ENCODE measurements around the gene RAB3GAP1. TPM values are rescaled to one million over a fixed set of nuclear protein-coding genes. Genes with fewer than 3 reads are reported as not detected.

The RAB3GAP1 gene
- polyA plus RNA-seq, 4 donors, result 15.1 to 42.9 (median 17.0) TPM

GRCh38 chr2:135179689-135180088, 127.6 kb downstream of the RAB3GAP1 start:
- Histone ChIP-seq H3K9me3 (ENCODE audit: control insufficient read depth in 2 of 2, insufficient read depth in 1 of 2, low read depth in 1 of 2, low read length in 1 of 2) (peaks cover 0 to 11% of the 10 kb centered on the region in 2 donors), H3K4me3 (ENCODE audit: low read depth in 1 of 3, low read length in 3 of 3) (no peak overlapping the region), H3K27ac (ENCODE audit: low read depth in 1 of 3, low read length in 2 of 3) (no peak overlapping the region), H3K36me3 (ENCODE audit: control insufficient read depth in 3 of 3, insufficient read depth in 2 of 3, low read depth in 1 of 3, low read length in 3 of 3) (peaks cover 0 to 16% (median 0%) of the 10 kb centered on the region in 3 donors), H3K27me3 (ENCODE audit: control insufficient read depth in 3 of 3, insufficient read depth in 3 of 3, low read length in 3 of 3) (no peaks in the 10 kb centered on the region), H3K4me1 (ENCODE audit: control insufficient read depth in 3 of 3, insufficient read depth in 2 of 3, low read depth in 1 of 3, low read length in 2 of 3) (no peaks in the 10 kb centered on the region)
- 86 to 95% (median 92%) methylated on average over 1 of the region's 1 CpG for WGBS, 3 donors
- FAIRE-seq (no peak), DNase-seq (no peak)

DNA sequence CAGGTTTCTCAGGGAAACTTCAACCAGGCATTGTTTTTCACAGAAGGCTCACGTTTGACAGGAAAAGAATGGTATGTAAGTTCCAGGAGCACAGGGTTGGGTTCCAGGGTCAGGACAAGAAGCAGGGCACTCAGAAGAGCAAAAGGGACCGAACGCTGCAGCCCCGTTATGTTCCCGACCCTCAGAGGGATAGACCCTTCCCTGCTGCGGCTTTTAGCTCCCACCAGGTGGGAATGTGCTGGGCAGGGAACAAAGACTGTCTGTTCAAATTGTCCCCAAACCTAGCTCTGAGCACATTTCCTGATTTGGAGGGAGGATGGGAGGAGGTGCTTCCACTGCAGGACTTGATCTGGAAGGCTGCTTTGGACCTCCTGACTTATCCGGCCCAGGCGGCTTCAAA, 130.1 kb downstream of the RAB3GAP1 start:
- no peak for FAIRE-seq
- Histone ChIP-seq H3K4me3 (ENCODE audit: low read depth in 1 of 3, low read length in 3 of 3) (no peak overlapping the region), H3K36me3 (ENCODE audit: control insufficient read depth in 3 of 3, insufficient read depth in 2 of 3, low read depth in 1 of 3, low read length in 3 of 3) (peaks cover 0 to 10% (median 2%) of the 10 kb centered on the region in 3 donors), H3K4me1 (ENCODE audit: control insufficient read depth in 3 of 3, insufficient read depth in 2 of 3, low read depth in 1 of 3, low read length in 2 of 3) (no peaks in the 10 kb centered on the region), H3K9me3 (ENCODE audit: control insufficient read depth in 2 of 2, insufficient read depth in 1 of 2, low read depth in 1 of 2, low read length in 1 of 2) (peaks cover 0 to 5% of the 10 kb centered on the region in 2 donors), H3K27ac (ENCODE audit: low read depth in 1 of 3, low read length in 2 of 3) (no peak overlapping the region), H3K27me3 (ENCODE audit: control insufficient read depth in 3 of 3, insufficient read depth in 3 of 3, low read length in 3 of 3) (no peaks in the 10 kb centered on the region)
- 79 to 90% (median 85%) methylated on average over 8 of the region's 8 CpGs for WGBS, 3 donors
- no peak for DNase-seq

- Histone ChIP-seq H3K27me3 (ENCODE audit: control insufficient read depth in 3 of 3, insufficient read depth in 3 of 3, low read length in 3 of 3) (no peaks in the 10 kb centered on the region), H3K36me3 (ENCODE audit: control insufficient read depth in 3 of 3, insufficient read depth in 2 of 3, low read depth in 1 of 3, low read length in 3 of 3) (peaks cover 0 to 10% (median 2%) of the 10 kb centered on the region in 3 donors), H3K4me1 (ENCODE audit: control insufficient read depth in 3 of 3, insufficient read depth in 2 of 3, low read depth in 1 of 3, low read length in 2 of 3) (no peaks in the 10 kb centered on the region), H3K4me3 (ENCODE audit: low read depth in 1 of 3, low read length in 3 of 3) (no peak overlapping the region), H3K9me3 (ENCODE audit: control insufficient read depth in 2 of 2, insufficient read depth in 1 of 2, low read depth in 1 of 2, low read length in 1 of 2) (peaks cover 0 to under 1% of the 10 kb centered on the region in 2 donors), H3K27ac (ENCODE audit: low read depth in 1 of 3, low read length in 2 of 3) (no peak overlapping the region)
- FAIRE-seq (no peak), DNase-seq (no peak)
- 77 to 89% (median 86%) methylated on average over 3 of the region's 3 CpGs for WGBS, 3 donors
Observed at GRCh38 chr2:135182601-135183000, 130.5 kb downstream of the RAB3GAP1 start.

- Histone ChIP-seq H3K27ac (ENCODE audit: low read depth in 1 of 3, low read length in 2 of 3) (no peak overlapping the region), H3K4me3 (ENCODE audit: low read depth in 1 of 3, low read length in 3 of 3) (no peak overlapping the region), H3K27me3 (ENCODE audit: control insufficient read depth in 3 of 3, insufficient read depth in 3 of 3, low read length in 3 of 3) (no peaks in the 10 kb centered on the region), H3K36me3 (ENCODE audit: control insufficient read depth in 3 of 3, insufficient read depth in 2 of 3, low read depth in 1 of 3, low read length in 3 of 3) (peaks cover 0 to 6% (median 2%) of the 10 kb centered on the region in 3 donors), H3K9me3 (ENCODE audit: control insufficient read depth in 2 of 2, insufficient read depth in 1 of 2, low read depth in 1 of 2, low read length in 1 of 2) (no peaks in the 10 kb centered on the region), H3K4me1 (ENCODE audit: control insufficient read depth in 3 of 3, insufficient read depth in 2 of 3, low read depth in 1 of 3, low read length in 2 of 3) (no peaks in the 10 kb centered on the region)
- FAIRE-seq (no peak), DNase-seq (no peak)
- WGBS, 3 donors, result 81 to 95% (median 87%) methylated on average over 1 of the region's 1 CpG
Observed at GRCh38 chr2:135183822-135184221, 131.7 kb downstream of the RAB3GAP1 start.

- WGBS, 3 donors, result 88 to 93% (median 91%) methylated on average over 5 of the region's 5 CpGs
- DNase-seq, result no peak
- Histone ChIP-seq H3K27ac (ENCODE audit: low read depth in 1 of 3, low read length in 2 of 3) (no peak overlapping the region), H3K9me3 (ENCODE audit: control insufficient read depth in 2 of 2, insufficient read depth in 1 of 2, low read depth in 1 of 2, low read length in 1 of 2) (peaks cover 0 to 10% of the 10 kb centered on the region in 2 donors), H3K27me3 (ENCODE audit: control insufficient read depth in 3 of 3, insufficient read depth in 3 of 3, low read length in 3 of 3) (no peaks in the 10 kb centered on the region), H3K4me1 (ENCODE audit: control insufficient read depth in 3 of 3, insufficient read depth in 2 of 3, low read depth in 1 of 3, low read length in 2 of 3) (no peaks in the 10 kb centered on the region), H3K4me3 (ENCODE audit: low read depth in 1 of 3, low read length in 3 of 3) (no peak overlapping the region), H3K36me3 (ENCODE audit: control insufficient read depth in 3 of 3, insufficient read depth in 2 of 3, low read depth in 1 of 3, low read length in 3 of 3) (peaks cover 0 to 6% (median 2%) of the 10 kb centered on the region in 3 donors)
- FAIRE-seq, result no peak
Observed at GRCh38 chr2:135186054-135186453, 134.0 kb downstream of the RAB3GAP1 start.

GRCh38 chr2:135187270-135187669, 135.2 kb downstream of the RAB3GAP1 start:
- Histone ChIP-seq H3K36me3 (ENCODE audit: control insufficient read depth in 3 of 3, insufficient read depth in 2 of 3, low read depth in 1 of 3, low read length in 3 of 3) (peaks cover 0 to 4% (median 2%) of the 10 kb centered on the region in 3 donors), H3K27me3 (ENCODE audit: control insufficient read depth in 3 of 3, insufficient read depth in 3 of 3, low read length in 3 of 3) (no peaks in the 10 kb centered on the region), H3K9me3 (ENCODE audit: control insufficient read depth in 2 of 2, insufficient read depth in 1 of 2, low read depth in 1 of 2, low read length in 1 of 2) (peaks cover 0 to 12% of the 10 kb centered on the region in 2 donors), H3K4me3 (ENCODE audit: low read depth in 1 of 3, low read length in 3 of 3) (no peak overlapping the region), H3K27ac (ENCODE audit: low read depth in 1 of 3, low read length in 2 of 3) (no peak overlapping the region), H3K4me1 (ENCODE audit: control insufficient read depth in 3 of 3, insufficient read depth in 2 of 3, low read depth in 1 of 3, low read length in 2 of 3) (no peaks in the 10 kb centered on the region)
- FAIRE-seq (no peak), DNase-seq (no peak)
- 77 to 96% (median 94%) methylated on average over 3 of the region's 3 CpGs for WGBS, 3 donors

GRCh38 chr2:135189148-135189547, 137.1 kb downstream of the RAB3GAP1 start:
- WGBS, 3 donors, result 96 to 100% (median 98%) methylated on average over 1 of the region's 1 CpG
- Histone ChIP-seq H3K27ac (ENCODE audit: low read depth in 1 of 3, low read length in 2 of 3) (no peak overlapping the region), H3K4me3 (ENCODE audit: low read depth in 1 of 3, low read length in 3 of 3) (no peak overlapping the region), H3K36me3 (ENCODE audit: control insufficient read depth in 3 of 3, insufficient read depth in 2 of 3, low read depth in 1 of 3, low read length in 3 of 3) (peaks cover 0 to 2% (median 2%) of the 10 kb centered on the region in 3 donors), H3K9me3 (ENCODE audit: control insufficient read depth in 2 of 2, insufficient read depth in 1 of 2, low read depth in 1 of 2, low read length in 1 of 2) (peaks cover 0 to 14% of the 10 kb centered on the region in 2 donors), H3K27me3 (ENCODE audit: control insufficient read depth in 3 of 3, insufficient read depth in 3 of 3, low read length in 3 of 3) (no peaks in the 10 kb centered on the region), H3K4me1 (ENCODE audit: control insufficient read depth in 3 of 3, insufficient read depth in 2 of 3, low read depth in 1 of 3, low read length in 2 of 3) (no peaks in the 10 kb centered on the region)
- no peak for DNase-seq
- FAIRE-seq, result no peak

GRCh38 chr2:135190799-135191198, 138.7 kb downstream of the RAB3GAP1 start:
- H3K9me3 ChIP-seq (ENCODE audit: control insufficient read depth in 2 of 2, insufficient read depth in 1 of 2, low read depth in 1 of 2, low read length in 1 of 2), result peaks cover 0 to 16% of the 10 kb centered on the region in 2 donors
- H3K36me3 ChIP-seq (ENCODE audit: control insufficient read depth in 3 of 3, insufficient read depth in 2 of 3, low read depth in 1 of 3, low read length in 3 of 3), result peaks cover 0 to 2% (median 0%) of the 10 kb centered on the region in 3 donors
- H3K27ac ChIP-seq (ENCODE audit: low read depth in 1 of 3, low read length in 2 of 3), result no peak overlapping the region
- no peaks in the 10 kb centered on the region for H3K4me1 ChIP-seq (ENCODE audit: control insufficient read depth in 3 of 3, insufficient read depth in 2 of 3, low read depth in 1 of 3, low read length in 2 of 3)
- FAIRE-seq, result no peak
- DNase-seq, result no peak
- no peaks in the 10 kb centered on the region for H3K27me3 ChIP-seq (ENCODE audit: control insufficient read depth in 3 of 3, insufficient read depth in 3 of 3, low read length in 3 of 3)
- no peak overlapping the region for H3K4me3 ChIP-seq (ENCODE audit: low read depth in 1 of 3, low read length in 3 of 3)

GRCh38 chr2:135198481-135198880, 146.4 kb downstream of the RAB3GAP1 start:
- 89 to 95% (median 94%) methylated on average over 3 of the region's 3 CpGs for WGBS, 3 donors
- FAIRE-seq (no peak), DNase-seq (no peak)
- Histone ChIP-seq H3K27ac (ENCODE audit: low read depth in 1 of 3, low read length in 2 of 3) (no peak overlapping the region), H3K36me3 (ENCODE audit: control insufficient read depth in 3 of 3, insufficient read depth in 2 of 3, low read depth in 1 of 3, low read length in 3 of 3) (peaks cover 0 to 3% (median 0%) of the 10 kb centered on the region in 3 donors), H3K4me1 (ENCODE audit: control insufficient read depth in 3 of 3, insufficient read depth in 2 of 3, low read depth in 1 of 3, low read length in 2 of 3) (no peaks in the 10 kb centered on the region), H3K9me3 (ENCODE audit: control insufficient read depth in 2 of 2, insufficient read depth in 1 of 2, low read depth in 1 of 2, low read length in 1 of 2) (peaks cover 0 to 4% of the 10 kb centered on the region in 2 donors), H3K4me3 (ENCODE audit: low read depth in 1 of 3, low read length in 3 of 3) (no peak overlapping the region), H3K27me3 (ENCODE audit: control insufficient read depth in 3 of 3, insufficient read depth in 3 of 3, low read length in 3 of 3) (no peaks in the 10 kb centered on the region)
